GM10248 (cell line): ENCODE data around the gene UBA3.

Experiments used
- CTCF ChIA-PET: fragments of 300-600 bp; sonication (Branson Sonifier 250); formaldehyde crosslinking; extraction: SDS; loops from one replicate; lab custom pipeline; 2021; ENCODE audit warnings: antibody characterized with exemption; lab: Yijun Ruan, JAX
- POLR2A ChIA-PET: fragments of 350-650 bp; sonication (Branson Sonifier 250); formaldehyde crosslinking; extraction: SDS; loops from one replicate; lab custom pipeline; 2020; ENCODE audit warnings: antibody characterized with exemption; lab: Yijun Ruan, JAX
- DNase-seq: peaks from one replicate; pipeline ENCODE4 v3.0.0; 2012; ENCODE audit errors: extremely low spot score
- TF ChIP-seq, protein P1 (sequence below): IDR thresholded peaks from 2 replicates; pipeline ENCODE4 v1.5.1; 2012; ENCODE audit warnings: mild to moderate bottlenecking, low read depth; ENCODE audit errors: extremely low read depth, missing control alignments, control extremely low read depth

The UBA3 gene

GRCh38 chr3:69032737-69033136 lies 47.4 kb downstream of the UBA3 start:
- CTCF ChIA-PET: interaction anchor here (1.1 to 2.8 kb wide), 6 partner anchors 10 to 272 kb away, joined by 3 to 10 read pairs (median 4); partner anchors contain the start of gene TMF1
- DNase-seq: no peak
- POLR2A ChIA-PET: no interaction called here
- TF ChIP-seq, protein P1, sequence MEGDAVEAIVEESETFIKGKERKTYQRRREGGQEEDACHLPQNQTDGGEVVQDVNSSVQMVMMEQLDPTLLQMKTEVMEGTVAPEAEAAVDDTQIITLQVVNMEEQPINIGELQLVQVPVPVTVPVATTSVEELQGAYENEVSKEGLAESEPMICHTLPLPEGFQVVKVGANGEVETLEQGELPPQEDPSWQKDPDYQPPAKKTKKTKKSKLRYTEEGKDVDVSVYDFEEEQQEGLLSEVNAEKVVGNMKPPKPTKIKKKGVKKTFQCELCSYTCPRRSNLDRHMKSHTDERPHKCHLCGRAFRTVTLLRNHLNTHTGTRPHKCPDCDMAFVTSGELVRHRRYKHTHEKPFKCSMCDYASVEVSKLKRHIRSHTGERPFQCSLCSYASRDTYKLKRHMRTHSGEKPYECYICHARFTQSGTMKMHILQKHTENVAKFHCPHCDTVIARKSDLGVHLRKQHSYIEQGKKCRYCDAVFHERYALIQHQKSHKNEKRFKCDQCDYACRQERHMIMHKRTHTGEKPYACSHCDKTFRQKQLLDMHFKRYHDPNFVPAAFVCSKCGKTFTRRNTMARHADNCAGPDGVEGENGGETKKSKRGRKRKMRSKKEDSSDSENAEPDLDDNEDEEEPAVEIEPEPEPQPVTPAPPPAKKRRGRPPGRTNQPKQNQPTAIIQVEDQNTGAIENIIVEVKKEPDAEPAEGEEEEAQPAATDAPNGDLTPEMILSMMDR: no peak

DNA sequence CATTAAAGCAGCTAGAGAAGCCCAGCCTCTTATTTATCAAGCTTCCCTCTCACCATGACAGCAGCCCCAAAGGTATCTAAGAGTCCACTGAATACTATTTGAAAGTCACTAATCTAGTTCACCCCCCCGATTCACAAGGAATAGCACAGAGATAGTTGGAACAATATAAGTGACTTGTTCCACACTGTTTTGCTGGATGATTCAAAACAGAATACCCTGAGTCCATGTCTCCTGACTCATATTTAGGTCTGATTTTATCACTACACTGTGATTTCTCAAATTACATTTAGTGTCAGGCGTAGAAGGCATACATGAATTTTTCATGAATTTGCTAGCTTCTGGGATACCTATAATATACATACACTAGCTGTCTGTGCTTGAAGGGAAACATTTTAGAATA lies 48.0 kb downstream of the UBA3 start:
- CTCF ChIA-PET: interaction anchor here (1.0 to 2.8 kb wide), 8 partner anchors 10 to 273 kb away, joined by 3 to 10 read pairs (median 4); partner anchors contain the start of gene TMF1
- POLR2A ChIA-PET: no interaction called here
- TF ChIP-seq, protein P1: no peak
- no peak for DNase-seq

DNA sequence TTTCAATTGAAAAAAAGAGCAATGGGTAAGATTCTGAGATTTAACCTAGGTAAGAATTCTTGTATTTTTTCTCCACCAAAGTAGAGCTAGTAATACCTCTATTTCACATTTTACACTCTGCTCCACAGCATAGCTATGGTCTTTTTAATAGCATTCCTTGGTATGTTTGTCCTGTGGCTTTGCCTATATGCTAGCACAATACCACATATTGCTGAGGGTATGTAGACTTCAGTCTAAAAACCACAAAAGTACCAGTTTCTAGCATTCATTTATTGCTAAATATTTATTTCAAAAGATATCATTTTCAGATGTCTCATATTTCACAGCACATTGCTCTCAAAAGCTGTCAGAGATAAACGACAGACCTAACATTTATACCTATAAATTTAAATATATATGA lies 48.5 kb downstream of the UBA3 start:
- ChIA-PET POLR2A (no interaction called here), CTCF (interaction anchor here (1.0 to 2.8 kb wide), 6 partner anchors 14 to 274 kb away, joined by 3 to 10 read pairs (median 4); partner anchors contain the start of gene TMF1)
- DNase-seq: no peak
- TF ChIP-seq, protein P1: no peak

- no peak for DNase-seq
- ChIA-PET POLR2A (no interaction called here), CTCF (interaction anchor here (1.0 to 1.3 kb wide), 2 partner anchors 13 to 28 kb away, joined by 3 to 4 read pairs; no protein-coding TSS in a partner anchor)
- TF ChIP-seq, protein P1: no peak
Observed at GRCh38 chr3:69020857-69021256, 59.3 kb downstream of the UBA3 start.

GRCh38 chr3:69020424-69020823 lies 59.7 kb downstream of the UBA3 start:
- ChIA-PET POLR2A (no interaction called here), CTCF (interaction anchor here (1.3 kb wide), 1 partner anchor 13 kb away, joined by 3 read pairs; no protein-coding TSS in a partner anchor)
- DNase-seq: no peak

GRCh38 chr3:69016901-69017300 lies 63.3 kb downstream of the UBA3 start:
- POLR2A ChIA-PET: interaction anchor here (0.7 kb wide), 1 partner anchor 36 kb away, joined by 3 read pairs; no protein-coding TSS in a partner anchor

More at GRCh38 chr3:69020424-69020823, 59.7 kb downstream of the UBA3 start:
- TF ChIP-seq, protein P1: peak; percentile 27

More at GRCh38 chr3:69016901-69017300, 63.3 kb downstream of the UBA3 start:
- CTCF ChIA-PET: interaction anchor here (0.8 to 1.6 kb wide), 4 partner anchors 8 to 15 kb away, joined by 3 to 7 read pairs (median 3); no protein-coding TSS in a partner anchor
- TF ChIP-seq, protein P1: no peak
- DNase-seq: no peak
